Subcutaneous adipose tissue (tissue), 4 donors: ENCODE measurements around the gene CTSC. TPM values are rescaled to one million over a fixed set of nuclear protein-coding genes. Genes with fewer than 3 reads are reported as not detected.

Experiments
- CTCF ChIP-seq: fragments of 450-650 bp; IDR thresholded peaks from one replicate; pipeline ENCODE4 v1.5.1; 2016; ENCODE audit warnings: low read depth, mild to moderate bottlenecking, control low read depth, antibody characterized with exemption, moderate library complexity
- total RNA-seq, 4 donors: library from RNA; depleted of rRNA; stranded (reverse); fragments of >200 nt; gene quantifications; one replicate each; pipeline ENCODE4 v1.1.0, GENCODE V29; 2016

The CTSC gene
- total RNA-seq = 100 to 1,000 TPM in 3 of 4 donors, 10 to 100 TPM in 1; 58.0 to 303 (median 147) TPM

- TF ChIP-seq CTCF = no peak
Measured at GRCh38 chr11:88337181-88337986, at the start of gene CTSC. TSS of gene CTSC (minus strand) at chr11:88337736. CDS start at chr11:88337672, 64 bp downstream.

- TF ChIP-seq CTCF = no peak
Measured at GRCh38 chr11:88384669-88385005, 47.1 kb upstream of the CTSC start.

GRCh38 chr11:88384004-88384668 is 46.6 kb upstream of the CTSC start:
- no peak for TF ChIP-seq CTCF

GRCh38 chr11:88383447-88383846 is 45.9 kb upstream of the CTSC start:
- no peak for TF ChIP-seq CTCF

- no peak for TF ChIP-seq CTCF
Measured at GRCh38 chr11:88379130-88379529, 41.6 kb upstream of the CTSC start.

- no peak for TF ChIP-seq CTCF
Measured at GRCh38 chr11:88378422-88379066, 41.0 kb upstream of the CTSC start.

- TF ChIP-seq CTCF = no peak
Measured at GRCh38 chr11:88377646-88378045, 40.1 kb upstream of the CTSC start.
